Suppressor macrophage (primary cell): ENCODE measurements around the gene TCEAL8.
"Not testable (repeated sequence)": the region's sequence is repeated elsewhere in the genome, so short reads cannot be mapped to it uniquely, and the experiment has no call there.

ENCODE experiments used
- DNase-seq, 4 experiments: peaks; one replicate each; pipeline ENCODE4 v3.0.0-alpha.2; 2020 to 2022
- total RNA-seq, 17 experiments: gene quantifications; one replicate each; lab custom pipeline; 2026; ENCODE audit warnings: mixed read lengths in 6 of 17, inconsistent platforms in 3 of 17; lab: John Stamatoyannopoulos, UW

TCEAL8 gene, protein sequence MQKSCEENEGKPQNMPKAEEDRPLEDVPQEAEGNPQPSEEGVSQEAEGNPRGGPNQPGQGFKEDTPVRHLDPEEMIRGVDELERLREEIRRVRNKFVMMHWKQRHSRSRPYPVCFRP
- total RNA-seq, result 9.8 to 54.1 (median 35.2) reads per million in 17 experiments

DNA sequence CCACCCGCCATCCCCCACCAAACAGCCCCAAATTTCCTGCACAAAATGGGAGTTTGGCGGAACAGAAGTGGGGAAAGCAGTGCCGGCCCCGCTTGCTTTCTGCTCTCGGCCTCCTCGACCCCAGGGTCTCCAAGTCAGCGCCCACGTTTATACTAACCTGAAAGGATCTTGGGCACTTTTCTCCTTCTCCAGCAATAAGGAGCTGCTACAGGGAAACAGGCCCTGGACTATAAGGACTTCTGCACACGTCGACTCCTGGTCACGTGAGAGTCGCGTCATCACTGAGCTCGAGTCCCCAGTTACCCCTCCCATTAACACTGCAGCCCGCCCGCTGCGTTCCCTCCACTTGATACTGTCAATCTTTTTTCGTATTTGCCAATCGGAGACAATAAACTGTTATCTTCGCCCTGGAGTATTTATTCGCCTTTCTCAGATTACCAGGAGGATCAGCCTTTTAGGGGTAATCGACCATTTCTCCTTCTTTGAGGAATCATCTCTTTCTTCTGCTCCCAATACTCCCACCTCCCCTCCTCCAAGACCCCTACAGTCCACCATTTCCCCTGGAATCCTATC lies at the start of gene TCEAL8:
TCEAL8 (minus strand) TSS at position 235 of the 573 bp plus-strand sequence. CDS start 1,176 bp downstream, outside the sequence.
- peak; percentile 69 to 81 (median 80) for DNase-seq

DNA sequence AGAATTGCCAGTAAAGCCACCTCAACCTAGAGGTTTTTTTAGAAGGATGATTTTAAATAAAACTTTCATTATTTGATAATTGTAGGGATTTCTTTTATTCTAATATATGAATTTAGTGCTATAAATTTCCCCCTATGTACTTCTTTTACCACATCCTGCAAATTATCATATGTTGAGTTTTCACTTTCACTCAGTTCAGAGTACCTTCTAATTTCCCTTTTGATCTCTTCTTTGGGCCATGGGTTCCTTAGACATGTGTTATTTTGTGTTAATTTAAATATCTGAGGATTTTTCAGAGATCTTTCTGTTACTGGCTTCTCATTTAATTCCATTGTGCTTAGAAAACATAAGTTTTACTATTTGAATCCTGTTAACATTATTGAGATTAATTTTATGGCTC lies 49.8 kb upstream of the TCEAL8 start:
- DNase-seq, result no peak

DNA sequence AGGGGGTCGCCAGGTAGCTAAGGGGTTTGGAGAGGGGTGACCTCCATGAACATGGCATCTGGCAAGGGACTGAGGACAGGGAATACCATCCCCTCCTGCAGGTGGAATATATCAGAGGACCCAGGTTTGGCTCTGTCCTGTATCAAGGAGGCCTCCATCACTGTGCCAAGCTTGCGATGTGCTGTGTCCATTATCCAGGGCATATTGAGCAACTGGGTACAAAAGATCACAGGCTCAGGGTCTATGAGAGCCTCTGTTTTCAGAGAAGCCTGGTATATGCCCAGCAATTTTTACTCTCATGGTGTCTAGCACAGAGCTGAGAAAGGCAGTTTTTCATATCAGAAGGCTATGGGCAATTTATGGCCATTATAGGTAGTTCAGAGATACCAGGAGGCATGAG lies 38.2 kb upstream of the TCEAL8 start:
- no peak for DNase-seq

DNA sequence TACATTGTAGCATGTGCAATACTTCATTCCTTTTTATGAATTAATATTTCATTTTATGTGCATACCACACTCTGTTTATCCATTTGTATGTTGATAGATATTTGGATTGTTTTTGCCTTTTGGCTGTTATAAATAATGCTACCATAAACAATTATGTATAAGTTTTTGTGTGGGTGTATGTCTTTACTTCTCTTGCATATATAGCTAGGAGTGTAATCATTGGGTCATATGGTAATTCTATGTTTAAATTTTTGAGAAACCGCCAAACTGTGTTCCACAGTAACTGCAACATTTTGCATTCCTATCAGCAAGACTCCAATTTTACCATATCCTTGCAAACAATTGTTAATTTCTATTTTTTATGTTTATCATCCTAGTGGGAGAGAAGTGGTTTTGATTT lies 24.7 kb upstream of the TCEAL8 start:
- DNase-seq, result no peak

DNA sequence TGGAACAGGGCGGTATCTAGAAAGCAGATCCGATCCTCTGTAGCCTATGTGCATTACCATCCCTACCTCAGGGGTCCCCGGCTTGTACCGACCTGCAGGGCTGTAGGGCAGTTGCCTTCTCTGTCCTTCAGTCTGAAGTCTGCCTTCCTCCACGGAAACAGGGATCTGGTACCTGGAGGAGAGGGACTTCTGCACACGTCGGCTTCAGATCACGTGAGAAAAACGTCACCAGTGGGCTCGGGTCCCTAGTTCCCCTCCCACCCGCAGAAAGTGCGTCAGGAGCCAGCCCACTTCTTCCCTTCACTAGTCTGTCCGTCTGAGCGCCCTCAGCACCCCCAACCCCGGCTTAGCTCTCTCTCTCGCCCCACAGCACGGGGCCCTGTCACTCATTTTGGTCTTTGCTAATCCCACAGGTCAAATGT lies 21.6 kb upstream of the TCEAL8 start, which contains the start of gene TCEAL5:
TCEAL5 (minus strand) TSS at position 170 of the 422 bp plus-strand sequence. CDS start 2,187 bp downstream, outside the sequence.
- peak in 2 of 4 experiments; percentile 1 to 3 for DNase-seq

DNA sequence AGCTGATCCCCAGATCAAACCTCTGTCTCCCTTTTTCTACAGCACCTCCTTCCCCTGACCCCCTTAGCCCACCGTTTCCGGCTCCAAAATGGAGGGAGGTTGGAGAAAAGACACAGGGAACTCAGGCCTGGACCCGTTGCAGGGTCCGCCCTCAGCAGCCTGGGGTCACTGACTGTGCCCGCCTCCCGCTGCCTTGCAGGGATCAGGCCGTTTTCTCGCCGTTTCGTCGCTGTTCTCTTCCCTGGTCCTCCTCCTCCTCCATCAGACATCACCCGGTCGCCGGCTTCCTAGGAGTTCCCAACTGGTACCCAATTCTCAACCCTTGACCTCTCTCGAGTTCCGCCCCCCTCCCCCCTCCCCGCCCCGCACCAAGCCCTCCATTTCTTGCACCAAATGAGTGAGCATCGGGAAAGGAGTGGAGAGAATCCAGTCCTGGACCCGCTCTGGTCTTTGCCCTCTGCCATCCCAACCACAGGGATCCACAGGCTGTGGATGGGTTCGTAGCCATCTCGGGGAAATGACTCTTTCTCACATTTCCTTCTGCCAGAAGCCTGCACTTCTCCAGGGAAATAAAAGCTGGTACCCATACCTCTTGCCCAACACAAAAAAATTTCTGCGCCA lies 21.1 kb upstream of the TCEAL8 start:
- no peak for DNase-seq

DNA sequence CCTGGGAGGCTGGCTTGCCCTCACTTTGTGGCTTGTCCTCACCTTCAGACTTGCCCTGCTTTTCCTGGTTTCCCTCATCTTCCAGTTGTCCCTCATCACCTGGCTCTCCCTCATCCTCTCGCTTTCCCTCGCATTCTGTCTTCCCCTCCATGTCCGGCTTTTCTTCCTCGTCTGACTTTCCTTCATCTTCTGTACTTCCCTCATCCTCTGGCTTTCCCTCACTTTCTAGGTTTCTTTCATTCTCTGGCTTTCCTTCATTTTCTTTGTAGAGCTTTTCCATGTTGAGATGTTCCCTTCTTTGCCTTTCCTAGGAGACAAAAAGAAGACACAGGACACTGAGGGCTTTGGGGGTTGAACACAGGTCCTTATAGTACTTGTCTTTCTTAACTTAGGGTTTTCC lies 19.3 kb upstream of the TCEAL8 start:
- no peak for DNase-seq

DNA sequence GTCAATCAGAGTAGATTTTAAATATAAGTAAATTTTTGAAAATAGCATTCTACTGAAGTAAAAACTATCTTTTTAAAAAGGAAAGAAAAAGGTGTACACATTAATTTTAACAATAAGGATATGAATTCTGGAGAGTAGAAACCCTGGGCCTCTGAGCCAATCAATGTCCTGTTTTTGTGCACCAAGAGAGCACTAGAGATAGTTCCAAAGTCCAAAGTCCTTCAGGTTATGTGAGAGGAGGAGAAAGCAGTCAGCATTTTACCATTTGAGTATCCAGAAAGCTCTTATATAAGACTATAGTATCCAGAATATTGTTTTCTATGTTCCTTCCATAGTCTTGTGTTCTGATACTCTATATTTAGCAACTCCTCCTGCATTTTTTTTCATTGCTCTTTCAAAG lies 3.3 kb upstream of the TCEAL8 start:
- no peak for DNase-seq

DNA sequence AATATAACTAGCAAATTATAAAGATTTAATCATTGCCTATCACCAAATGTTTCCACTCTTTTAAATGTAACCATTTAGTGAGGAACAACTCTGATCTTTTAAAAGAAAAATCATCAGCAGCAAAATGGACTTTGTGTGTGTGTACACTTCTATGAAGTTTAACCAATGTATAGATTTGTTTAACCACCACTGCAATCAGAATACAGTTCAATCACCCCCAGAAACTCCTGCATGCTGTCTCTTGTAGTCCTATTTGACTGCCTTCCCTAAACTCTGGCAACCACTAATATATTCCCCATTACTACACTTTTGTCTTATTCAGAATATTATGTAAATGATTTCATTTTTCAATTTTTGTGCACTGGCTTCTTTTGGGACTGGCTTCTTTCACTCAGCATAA lies 1.7 kb upstream of the TCEAL8 start:
- no peak for DNase-seq

DNA sequence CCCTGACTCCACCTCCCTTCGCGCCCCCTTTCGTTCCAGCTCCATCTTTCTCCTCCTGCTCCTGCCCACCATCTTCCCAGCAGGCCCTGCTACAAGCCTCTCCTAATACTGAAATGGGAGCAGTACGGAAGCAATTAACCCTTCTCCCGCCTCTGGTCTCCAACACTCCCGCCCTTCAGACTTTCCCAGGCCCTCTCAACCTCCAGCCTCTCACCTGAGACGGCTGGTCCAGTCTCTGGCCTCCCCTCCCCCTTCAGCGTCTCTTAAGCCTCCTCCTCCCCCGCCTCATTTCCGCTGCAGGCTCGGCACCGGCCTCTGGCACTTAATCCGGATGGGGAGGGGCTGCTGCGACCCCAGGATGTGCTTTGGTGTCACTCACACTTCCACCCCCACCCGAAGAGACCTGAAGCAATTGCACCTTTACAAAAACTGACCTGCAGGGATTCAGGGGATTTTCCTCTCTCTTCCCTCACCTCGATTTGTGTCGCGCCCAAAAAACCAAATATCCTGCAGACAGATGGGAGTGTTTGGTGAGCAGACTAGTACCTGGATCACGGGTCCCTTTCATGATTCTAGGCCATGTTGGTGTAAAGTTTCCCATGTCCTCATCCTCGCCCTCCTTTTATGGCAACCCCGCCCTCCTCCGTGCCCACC lies 657 bp downstream of the TCEAL8 start:
- peak in 3 of 4 experiments; percentile 8 to 24 (median 16) for DNase-seq

DNA sequence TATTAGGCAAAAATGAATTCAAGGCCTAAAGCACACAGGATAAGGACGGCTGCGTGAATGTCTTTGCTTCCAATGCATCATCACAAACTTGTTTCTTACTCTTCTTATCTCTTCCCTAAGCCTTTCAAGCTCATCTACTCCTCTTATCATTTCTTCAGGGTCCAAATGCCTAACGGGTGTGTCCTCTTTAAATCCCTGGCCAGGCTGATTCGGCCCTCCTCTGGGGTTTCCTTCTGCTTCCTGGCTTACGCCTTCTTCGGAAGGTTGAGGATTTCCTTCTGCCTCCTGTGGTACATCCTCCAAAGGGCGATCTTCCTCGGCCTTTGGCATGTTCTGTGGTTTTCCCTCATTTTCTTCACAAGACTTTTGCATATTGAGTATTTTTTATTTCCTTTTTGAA lies 1.3 kb downstream of the TCEAL8 start:
- DNase-seq, result peak in 3 of 4 experiments; percentile 20 to 27 (median 21)

DNA sequence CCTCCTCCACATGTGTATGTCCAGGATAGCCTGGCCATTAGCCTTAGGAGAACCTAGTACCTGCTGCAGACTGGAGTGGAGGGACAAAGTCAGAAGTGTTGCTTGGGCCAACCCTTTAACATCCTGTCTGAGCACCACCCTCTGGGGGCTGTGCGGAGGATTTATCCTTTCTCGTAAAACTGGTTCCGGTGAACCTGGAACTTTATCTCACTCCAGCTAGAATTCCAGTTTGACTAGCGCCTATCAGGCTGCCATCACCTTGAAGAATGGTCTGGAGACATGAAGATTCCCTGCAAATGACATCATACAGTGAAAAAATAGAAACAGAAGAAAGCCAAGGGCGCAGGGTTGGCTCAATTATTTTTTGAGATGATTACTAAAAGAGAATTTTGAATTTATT lies 4.0 kb downstream of the TCEAL8 start:
- DNase-seq, result no peak

DNA sequence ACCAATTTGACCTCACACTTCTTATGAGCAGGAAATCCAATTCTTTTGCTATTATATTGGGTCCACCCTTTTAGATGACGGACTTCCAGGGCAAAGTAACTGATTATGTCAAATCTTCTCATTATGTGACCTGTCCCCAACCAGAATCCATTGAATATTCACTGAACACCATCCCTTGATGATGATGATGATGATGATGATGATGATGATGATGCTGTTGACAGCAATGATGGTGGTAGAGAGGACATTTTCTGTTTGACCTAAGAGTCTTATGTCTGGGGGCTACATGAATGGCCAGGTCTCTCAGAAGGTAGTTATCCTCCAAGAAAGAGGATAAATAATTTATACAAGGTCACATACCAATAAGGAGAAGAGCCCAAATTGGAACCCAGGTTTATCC lies 5.2 kb downstream of the TCEAL8 start:
- no peak for DNase-seq

DNA sequence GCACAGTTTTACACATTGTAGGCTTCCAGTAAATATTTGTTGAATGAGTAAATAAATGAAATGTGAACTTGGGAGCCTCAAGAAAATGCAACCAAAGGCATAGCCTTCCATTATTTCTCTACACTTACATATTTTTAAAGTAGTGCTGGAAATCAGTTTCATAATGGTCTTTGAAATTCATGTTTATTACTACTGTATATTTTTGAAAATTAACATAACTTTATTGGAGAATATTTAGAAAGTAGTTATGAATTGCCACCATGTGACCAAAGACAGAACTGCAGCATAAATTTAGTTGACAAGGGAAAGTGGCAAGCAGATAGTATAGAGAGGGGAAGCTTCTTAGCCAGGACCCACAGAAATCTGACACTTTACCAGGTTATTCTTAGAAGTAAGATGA lies 6.4 kb downstream of the TCEAL8 start:
- peak; percentile 9 to 44 (median 42) for DNase-seq

DNA sequence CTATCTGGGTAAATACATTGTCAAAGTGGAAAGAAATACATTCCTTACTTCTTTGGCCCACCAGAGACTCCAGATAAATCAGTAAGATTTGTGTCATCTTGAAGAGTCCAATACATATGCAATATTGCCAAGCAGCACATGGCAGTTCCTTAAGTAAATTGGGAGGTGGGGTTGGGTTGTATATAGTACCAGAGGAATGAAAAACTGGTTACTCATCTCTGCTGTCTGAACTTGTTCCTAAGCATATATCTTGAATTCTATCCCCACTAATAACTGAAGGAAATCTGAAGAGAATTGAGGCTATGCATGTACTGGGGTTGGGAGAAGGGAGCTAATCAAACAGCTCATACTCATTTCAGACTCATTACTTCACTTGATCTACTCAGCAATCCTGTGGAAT lies 14.8 kb downstream of the TCEAL8 start:
- no peak for DNase-seq

DNA sequence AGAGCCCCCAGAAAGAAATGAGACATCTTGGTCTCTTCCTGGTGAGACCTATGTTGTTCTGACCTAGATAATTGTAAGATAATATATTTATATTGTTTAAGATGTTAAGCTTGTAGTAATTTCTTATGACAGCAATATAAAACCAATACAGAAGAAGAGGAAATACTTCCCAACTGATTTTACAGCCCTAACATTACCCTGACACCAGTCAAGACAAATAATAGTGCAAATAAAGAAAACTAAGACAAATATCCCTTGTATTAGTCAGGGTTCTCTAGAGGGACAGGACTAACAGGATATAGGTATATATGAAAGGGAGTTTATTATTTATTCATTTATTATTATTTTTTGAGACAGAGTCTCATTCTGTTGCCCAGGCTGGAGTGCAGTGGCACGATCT lies 18.7 kb downstream of the TCEAL8 start:
- no peak for DNase-seq

DNA sequence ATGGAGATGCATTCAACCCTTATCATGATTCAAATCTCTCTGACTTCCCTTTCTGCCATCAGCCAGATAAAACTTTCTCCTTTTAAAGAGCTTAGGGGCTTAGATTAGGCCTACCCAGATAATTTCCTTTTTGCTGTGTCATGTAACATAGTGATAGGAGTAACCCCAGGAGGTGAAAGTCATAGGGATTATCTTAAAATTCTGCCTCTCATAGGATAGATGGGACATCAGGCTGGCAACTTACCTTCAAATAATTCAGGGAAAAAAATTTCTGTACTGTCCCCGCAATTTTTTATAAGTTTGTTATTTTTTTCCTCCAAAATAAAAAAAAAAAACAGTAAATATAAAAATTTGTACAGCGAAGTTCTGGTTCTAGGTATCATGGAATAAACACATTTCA lies 19.3 kb downstream of the TCEAL8 start:
- DNase-seq, result not testable (repeated sequence)

DNA sequence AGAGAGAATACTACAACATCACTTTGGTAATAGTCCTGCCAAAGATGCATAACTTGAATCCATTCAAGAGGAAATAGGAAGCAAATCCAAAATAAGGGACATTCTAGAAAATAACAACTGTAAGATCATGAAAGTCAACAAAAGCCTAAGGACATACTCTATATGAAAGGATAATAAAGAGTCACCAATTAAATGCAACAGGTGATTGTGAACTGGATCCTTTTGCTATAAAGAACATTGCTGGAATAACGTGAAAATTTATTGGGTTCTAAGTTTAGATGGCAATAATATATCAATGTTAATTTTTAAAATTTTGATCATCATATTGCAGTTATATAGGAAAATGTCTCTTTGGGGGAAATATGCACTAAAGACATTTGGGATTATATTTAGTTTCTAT lies 20.1 kb downstream of the TCEAL8 start:
- no peak for DNase-seq

DNA sequence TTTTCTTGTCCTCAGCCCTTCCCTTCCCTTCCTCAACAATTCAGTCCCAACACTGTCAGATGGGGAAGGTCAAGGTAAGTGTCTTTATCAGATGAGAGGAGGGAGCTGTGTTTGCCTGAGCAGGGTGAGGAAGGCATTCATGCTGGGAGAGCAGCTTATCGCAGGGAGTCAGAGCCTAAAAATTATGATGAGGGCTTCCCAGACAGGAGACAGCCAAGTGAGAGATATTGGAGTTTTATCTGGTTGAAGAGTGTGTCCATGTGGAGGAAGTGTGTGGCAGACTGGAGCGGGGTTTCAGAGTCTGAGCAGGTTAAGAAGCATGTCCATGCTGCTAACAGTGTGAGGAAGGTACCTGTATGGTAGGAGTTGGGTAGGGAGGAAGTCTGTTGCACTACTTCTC lies 21.7 kb downstream of the TCEAL8 start:
- no peak for DNase-seq

DNA sequence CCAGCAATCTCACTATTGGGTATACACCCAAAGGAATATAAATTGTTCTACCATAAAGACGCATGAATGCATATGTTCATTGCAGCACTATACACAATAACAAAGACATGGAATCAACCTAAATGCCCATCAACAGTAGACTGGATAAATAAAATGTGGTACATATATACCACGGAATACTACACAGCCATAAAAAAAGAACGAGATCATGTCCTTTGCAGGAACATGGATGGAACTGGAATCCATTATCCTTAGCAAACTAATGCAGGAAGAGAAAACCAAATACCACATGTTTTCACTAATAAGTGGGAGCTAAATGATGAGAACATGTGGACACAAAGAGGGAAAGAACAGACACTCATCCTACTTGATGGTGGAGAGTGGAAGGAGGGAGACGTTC lies 29.0 kb downstream of the TCEAL8 start:
- not testable (repeated sequence) for DNase-seq

DNA sequence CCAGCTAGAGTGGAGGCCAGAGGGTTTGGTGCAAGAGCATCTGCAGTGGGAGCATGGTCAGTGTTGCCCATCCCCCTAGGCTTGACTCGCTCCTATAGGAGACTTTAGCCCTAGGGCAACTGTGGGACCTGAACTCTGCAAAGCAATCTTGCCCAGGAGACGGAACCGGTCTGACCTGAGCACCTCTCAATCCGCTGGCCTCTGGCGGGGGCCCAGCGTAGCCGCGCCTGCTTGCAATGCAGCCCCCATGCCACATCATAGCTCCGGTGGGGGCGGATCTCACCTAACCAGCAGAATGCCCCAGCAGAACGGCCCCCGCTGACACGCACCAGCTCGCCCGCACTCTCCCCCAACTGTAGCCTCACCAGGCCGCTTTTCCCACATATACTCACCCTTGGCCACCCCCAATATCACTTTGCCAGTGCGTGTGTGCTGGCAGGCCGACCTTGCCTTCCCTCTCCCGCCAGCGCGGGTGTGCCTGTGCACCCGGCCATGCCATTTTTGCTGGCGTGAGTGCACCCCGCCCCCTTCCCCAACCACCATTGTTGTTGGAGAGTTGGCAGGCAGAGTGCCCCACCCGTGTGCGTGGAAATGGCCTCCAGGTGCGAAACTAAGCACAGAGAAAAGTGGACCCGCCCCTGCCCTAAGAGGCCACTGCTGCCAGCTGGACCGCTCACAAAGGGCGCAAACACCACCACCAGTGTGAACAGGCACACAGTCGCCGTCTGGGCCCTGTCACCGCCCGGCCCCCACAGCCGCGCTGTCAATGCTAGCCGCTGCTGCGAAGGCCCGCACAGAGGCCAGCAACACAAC lies 34.2 kb downstream of the TCEAL8 start:
- no peak for DNase-seq

DNA sequence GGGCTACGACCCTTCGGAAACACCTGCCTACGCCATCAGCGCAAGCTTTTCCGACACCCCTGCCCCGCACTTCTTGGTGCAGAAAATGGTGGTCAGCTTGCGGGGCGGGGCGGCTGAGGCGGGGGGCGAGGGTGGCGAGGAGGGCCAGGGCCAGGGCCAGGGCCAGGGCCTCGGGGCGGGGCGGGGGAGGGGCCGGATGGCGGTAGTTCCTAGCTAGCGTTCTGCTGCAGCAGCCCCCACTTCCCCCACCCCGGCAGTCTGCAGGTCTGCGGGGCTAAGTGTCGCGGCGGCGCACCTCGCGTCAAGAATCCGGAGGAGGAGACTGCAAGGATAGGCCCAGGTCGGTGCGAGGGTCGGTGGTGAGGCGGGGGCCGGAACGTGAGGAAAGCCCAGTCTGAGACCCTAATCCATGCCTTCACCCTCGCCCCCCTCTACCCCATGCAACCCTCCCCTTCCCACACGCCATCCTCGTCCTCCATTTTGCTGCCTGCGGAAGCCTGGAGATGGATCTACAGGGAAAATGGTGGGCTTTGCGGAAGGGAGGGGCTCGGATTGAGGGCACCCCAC lies 39.4 kb downstream of the TCEAL8 start:
- peak; percentile 3 to 29 (median 13) for DNase-seq
